WI38 (cell line): Measurements from ENCODE around the gene RASSF6.

Source experiments
- H3K4me3 ChIP-seq: 2 replicates; pipeline ENCODE4 v1.5.1; 2011; ENCODE audit warnings: low read depth, mild to moderate bottlenecking, control low read depth, low read length
- CTCF ChIP-seq: IDR thresholded peaks from 2 replicates; pipeline ENCODE4 v1.5.1; 2012; ENCODE audit warnings: low read depth, mild to moderate bottlenecking, control low read depth, low read length

The RASSF6 gene

GRCh38 chr4:73621357-73621756 is 1.1 kb upstream of the RASSF6 start:
- no peak overlapping the region for H3K4me3 ChIP-seq
- TF ChIP-seq CTCF: no peak

DNA sequence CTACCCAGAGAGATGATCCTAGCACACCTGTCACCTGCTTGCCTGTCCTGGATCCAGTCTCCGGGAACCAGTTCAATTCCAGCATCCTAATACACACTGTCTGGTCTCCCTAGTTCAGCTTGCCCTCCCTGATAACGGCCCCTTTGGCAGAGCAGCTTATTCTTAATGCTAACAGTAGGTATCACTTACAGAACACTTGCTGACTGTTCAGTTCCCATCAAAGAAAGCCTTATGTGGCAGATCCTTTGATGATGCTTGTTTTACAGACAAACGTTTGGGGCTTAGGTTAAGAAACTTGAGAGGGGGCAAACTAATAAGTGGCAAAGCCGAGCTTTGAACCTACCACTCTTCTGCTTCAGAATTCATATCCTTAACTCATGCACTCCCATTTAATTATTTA is 890 bp downstream of the RASSF6 start:
- no peak overlapping the region for H3K4me3 ChIP-seq
- TF ChIP-seq CTCF: no peak

DNA sequence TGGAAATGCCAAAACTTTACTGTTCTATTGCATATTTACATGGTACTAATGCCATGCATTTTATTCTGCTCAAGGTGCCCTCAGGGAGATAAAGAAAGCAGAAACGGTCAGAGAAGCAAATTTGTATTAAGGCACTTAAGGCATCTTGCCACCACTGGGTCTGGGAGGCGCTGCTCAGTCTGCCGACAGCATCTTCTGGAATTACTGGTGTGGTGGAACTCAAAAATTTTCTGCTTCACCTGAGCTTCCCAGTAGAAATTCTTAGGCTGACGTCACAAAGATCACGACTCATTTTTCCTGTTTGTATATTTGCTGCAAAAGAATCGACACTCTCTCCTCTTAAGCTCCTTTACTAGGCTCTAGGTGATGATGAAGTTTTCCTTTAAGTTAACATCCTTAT is 3.0 kb downstream of the RASSF6 start:
- TF ChIP-seq CTCF: no peak

DNA sequence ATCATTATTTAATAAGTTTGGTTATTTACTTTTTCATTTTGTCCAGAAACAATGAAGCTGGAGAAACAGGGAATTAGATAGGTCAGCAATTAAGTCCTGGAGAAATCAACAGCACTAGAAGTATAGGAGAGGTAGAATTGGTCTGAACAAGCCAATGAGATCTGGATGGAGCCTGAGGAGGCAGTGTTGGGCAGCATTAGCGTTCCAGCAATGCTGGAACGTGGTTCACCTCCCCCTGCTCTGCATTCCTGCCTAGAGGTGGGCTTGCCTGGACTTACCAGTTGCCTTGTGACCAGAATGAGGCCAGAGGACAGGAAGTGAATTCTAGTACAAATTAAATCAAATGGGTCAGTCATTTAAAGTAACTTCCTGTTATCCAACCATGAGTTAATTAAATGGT is 4.6 kb downstream of the RASSF6 start:
- no peak for TF ChIP-seq CTCF
- H3K4me3 ChIP-seq: no peak overlapping the region

More for the DNA sequence above, 3.0 kb downstream of the RASSF6 start:
- no peak overlapping the region for H3K4me3 ChIP-seq

- H3K4me3 ChIP-seq: no peak overlapping the region
- TF ChIP-seq CTCF: no peak
Observed at GRCh38 chr4:73614311-73614867, 5.8 kb downstream of the RASSF6 start.

GRCh38 chr4:73613130-73613529 is 7.1 kb downstream of the RASSF6 start:
- TF ChIP-seq CTCF: no peak

DNA sequence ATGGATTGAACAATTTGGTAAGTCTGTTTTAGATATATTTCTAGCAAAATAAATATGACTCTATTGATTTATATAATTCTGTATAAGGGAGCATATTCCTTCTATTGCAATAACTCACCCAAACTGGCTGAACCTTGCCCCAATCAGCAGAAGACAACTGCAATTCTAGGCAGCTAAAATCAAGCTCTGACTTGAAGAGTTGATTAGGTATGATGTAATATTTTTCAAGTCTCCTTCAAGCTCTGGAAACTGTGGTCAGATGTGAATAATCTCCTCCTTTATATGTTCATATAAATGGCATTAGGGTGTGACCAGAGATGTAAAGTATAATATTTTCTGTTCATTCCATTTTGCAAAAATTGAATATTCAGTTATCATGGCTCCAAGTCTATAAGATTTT is 8.2 kb downstream of the RASSF6 start:
- no peak for TF ChIP-seq CTCF
- no peak overlapping the region for H3K4me3 ChIP-seq

More at GRCh38 chr4:73613130-73613529, 7.1 kb downstream of the RASSF6 start:
- no peak overlapping the region for H3K4me3 ChIP-seq
